ENCODE data around the gene FCGBP.

Gene FCGBP

DNA sequence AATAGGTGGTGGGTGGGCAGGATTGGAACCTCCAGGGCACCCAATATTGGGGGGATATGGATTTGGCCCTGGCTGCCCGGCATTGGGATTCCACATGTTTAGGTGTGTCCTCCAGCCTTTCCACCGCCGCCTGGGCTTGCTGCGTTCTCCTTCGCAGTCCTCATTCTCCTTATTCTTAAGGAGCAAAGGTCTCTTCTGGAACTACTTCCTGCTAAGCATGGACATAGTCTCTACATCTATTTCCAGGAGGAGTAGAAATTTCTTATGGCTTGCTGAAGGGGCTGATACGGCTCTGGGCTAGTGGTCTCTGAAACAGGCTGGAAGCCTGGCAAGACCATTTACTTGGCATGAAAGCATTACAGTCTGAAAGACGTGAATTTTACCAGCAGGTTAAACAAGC is 9.2 kb upstream of the FCGBP start:
- DNase-seq: no peak

DNA sequence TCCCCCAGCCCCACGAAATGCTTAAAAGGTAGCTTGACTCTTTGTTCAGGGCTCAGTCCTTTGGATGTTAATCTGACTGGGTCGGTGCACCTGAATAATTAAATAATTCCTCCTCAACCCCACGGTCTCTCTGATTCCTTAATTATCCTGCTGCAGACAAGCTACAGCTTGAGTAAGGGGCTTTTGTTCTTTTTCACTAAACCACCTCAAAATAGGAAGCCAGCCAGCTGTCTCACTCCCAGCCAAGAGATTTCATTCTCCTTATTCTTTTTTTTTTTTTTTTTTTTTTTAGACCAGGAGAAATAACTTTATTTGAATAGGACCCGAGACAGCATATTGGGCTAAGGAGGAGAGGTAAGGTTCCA is 7.9 kb upstream of the FCGBP start:
- DNase-seq: no peak

DNA sequence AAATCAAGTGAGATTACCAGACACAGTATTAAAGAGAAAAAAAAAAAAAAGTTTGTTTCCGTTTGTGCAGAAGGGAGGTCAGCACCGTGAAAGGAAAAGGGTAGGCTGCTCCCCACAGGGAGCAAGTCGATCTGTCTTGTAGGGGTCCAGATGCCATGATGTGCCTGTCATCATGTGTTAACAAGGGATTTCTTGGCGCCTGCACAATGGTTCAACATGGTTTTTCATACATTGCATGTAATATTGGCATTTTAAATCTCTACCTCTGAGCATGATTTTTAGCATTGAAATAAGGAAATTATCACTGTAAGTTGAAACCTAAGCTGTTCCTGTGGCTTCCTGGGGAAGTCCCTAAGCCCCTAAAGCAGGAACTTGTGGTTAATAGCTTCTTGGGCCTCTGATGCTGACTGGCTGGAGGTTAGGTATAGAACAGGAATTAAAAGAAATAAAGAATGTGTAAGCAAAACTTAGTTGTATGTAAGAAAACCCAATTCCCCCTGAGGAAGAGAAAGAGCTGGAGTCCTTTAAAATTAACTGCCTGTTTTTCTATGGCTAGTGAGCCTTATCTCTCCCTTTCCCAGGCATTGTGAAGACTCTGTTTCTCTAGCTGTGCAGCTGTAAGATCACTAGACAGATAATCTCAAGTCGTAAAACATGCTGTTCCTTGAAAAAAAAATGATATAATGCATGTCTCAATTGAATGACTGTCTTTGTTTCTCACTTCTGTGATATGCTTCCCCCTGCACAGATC is 7.4 kb upstream of the FCGBP start:
- DNase-seq: peak; percentile 21

DNA sequence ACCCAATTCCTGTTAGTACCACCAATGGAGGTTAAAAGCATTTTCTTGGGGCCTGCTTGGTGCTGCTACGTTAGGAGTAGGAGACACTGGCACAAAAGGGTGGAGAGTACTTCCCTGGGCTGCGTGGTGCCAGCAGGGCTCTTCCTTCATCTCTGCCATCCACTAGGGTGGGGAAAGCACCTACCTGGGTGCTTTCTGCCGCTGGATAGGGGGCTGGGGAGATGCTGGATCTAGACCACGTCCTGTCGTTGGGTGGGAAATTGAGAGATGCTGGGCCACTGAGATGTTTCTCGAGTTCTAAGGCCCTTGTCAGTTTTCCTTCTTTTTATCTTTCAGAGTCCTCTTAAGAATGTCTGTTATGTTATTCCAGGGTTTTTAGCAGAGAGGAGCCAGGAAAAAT is 6.7 kb upstream of the FCGBP start:
- DNase-seq: no peak

DNA sequence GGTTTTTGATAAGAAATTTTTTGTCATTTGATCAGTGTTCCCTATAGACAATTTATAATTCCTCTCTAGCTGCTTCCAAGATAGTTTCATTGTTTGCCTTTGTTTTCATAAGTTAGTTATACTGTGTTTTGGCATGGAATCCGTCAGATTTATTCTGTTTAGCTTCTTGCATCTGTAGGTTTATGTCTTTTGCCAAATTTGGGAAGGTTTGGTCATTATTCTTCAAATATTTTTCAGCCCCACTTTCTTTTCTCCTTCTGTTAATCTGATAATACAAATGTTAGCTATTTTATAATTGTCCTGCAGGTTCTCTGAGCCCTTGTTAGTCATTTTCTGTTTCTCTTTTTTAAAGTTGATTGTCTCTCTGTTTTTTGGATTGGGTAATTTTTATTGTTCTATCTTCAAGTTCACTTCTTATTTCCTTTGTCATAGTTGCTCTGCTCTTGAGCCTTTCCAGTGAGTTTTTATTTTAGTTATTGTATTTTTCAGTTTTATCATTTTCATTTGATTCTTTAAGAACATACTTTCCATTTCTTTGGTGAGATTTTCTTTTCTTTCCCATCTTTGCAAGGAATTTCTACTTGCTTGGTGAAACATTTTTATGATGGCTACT is 5.9 kb upstream of the FCGBP start:
- DNase-seq: no peak

DNA sequence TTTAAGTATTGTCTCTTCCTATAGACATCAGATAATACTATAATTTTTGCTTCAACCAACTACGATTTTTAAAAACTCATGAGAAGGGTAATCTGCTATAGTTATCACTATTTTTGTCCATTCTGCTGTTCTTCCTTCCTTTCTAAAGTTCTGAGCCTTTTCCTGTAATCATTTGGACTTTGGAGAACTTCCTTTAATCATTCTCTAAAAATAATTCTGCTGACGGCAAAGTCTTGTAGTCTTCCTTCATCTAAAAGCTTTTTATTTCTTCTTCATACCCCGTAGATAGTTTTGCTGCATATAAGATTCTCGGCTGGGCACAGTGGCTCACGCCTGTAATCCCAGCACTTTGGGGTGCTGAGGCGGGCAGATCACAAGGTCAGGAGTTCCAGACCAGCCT is 5.1 kb upstream of the FCGBP start:
- DNase-seq: no peak

DNA sequence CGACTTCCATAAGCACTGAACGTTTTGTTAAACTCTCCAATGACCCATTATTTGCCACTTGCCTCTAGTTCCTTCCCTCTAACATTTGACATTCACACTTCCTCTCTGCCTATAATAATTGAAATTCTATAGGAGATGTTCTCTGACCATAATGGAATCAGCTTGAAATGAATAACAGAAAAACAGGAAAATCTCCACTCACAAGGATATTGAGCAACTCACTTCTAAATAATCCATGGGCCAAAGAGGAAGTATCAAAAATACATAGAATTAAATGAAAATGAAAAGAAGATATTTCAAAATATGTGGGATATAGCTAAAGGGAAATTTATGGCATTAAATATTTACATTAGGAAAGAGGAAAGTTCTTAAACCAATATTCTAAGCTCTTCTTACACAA is 3.4 kb upstream of the FCGBP start:
- DNase-seq: no peak

DNA sequence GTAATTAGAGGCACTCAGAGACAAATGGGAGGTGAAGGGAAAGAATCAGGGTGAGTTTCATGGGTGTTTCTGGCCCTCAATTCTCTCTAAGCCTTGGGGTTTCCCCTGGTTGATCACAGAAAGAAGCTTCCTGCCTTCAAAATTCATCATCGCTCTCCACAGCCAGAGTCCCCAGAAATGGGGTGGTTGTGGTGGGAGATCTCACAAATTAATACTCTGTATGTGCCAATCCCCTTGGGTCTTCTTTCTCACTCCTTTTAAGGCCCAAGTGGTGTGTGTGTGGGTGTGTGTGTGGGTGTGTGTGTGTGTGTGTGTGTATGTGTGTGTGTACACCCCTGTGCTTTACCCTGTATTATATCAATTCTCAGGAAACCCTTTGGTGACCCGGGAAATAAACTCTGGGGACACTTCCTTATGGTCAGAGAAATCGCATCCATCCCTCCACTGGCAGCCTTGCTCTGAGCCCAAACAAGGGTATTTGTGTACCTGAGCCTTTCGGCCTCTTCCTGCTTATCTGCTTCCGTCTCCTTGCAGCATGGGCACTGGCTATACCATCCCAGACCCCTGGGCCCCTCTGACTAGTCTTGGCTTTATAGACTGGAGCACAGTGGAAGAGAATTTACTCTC is 2.8 kb upstream of the FCGBP start:
- DNase-seq: peak; percentile 18

DNA sequence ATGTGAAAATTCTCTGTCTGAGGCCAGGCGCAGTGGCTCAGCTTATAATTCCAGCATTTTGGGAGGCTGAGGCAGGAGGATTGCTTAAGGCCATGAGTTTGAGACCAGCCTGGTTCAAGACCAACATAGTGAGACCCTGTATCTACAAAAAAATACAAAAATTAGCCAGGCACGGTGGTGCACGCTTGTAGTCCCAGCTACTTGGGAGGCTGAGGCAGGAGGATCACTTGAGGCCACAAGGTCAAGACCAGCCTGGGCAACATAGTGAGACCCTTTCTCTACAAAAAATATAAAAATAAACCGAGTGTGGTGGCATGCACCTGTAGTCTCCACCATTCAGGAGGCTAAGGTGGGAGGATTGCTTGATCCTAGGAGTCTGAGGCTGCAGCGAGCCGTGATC is 2.2 kb upstream of the FCGBP start:
- DNase-seq: no peak

DNA sequence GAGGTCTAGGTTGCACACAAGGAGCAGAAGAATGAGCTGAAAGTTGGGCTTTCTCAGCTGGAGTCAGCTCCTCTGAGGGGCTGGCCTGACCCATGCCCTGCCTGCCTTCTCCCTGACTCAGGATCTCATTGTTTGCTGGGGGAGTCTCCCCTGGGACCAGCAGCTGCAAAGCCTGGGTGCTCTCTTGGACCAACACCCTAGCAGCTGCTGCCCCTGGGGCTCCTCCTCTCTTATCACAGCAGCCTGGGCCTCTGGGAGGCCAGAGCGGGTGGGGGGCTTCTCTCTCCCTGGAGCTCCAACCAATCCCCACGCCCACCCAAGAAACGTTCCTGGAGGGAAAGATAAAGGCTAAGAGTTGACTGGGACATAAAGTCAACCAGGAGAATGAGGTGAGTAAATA is 1.6 kb upstream of the FCGBP start:
- DNase-seq: no peak

DNA sequence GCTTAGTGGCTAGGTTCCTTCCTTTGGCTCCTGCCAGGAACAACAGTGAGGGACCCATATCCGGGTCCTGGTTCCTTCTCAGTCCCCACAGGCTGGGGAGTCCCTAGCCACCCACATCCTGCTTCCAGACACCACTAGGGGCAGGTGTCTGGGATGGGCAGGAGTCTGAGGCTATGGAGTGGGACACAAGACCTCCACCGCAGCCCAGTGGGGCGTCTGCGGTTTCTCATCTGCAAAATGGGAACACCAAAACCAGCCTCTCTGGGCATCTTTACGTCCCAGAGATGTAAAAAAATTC is 879 bp upstream of the FCGBP start:
- no peak for DNase-seq

DNA sequence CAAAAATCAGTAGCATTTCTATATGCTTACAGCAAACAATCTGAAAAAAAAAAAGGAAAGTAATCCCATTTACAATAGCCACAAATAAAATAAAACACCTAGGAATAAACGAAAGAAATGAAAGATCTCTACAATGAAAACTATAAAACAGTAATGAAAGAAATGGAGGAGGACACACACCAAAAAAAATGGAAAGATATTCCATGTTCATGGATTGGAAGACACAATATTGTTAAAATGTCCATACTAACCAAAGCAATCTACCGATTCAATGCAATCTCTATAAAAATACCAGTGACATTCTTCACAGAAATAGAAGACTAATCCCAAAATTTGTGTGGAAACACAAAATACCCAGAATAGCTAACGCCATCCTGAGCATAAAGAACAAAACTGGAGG is 4.7 kb downstream of the FCGBP start:
- DNase-seq: no peak

DNA sequence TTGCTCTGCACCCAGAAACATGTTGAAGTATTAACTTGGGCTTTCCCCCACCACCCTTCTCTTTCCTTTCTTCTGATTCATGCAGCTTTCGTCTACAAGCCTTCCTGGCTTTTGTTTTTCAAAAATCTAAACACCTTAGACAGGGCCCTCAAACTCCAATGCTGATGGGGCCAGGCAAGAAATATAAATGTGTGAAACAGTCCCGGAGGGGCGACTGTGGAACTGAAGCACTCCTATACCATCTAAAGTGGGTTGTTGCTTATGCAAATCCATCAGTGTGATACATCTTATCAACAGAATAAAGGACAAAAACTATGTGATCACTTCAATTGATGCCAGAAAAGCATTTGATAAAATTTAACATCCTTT is 6.1 kb downstream of the FCGBP start:
- DNase-seq: no peak

DNA sequence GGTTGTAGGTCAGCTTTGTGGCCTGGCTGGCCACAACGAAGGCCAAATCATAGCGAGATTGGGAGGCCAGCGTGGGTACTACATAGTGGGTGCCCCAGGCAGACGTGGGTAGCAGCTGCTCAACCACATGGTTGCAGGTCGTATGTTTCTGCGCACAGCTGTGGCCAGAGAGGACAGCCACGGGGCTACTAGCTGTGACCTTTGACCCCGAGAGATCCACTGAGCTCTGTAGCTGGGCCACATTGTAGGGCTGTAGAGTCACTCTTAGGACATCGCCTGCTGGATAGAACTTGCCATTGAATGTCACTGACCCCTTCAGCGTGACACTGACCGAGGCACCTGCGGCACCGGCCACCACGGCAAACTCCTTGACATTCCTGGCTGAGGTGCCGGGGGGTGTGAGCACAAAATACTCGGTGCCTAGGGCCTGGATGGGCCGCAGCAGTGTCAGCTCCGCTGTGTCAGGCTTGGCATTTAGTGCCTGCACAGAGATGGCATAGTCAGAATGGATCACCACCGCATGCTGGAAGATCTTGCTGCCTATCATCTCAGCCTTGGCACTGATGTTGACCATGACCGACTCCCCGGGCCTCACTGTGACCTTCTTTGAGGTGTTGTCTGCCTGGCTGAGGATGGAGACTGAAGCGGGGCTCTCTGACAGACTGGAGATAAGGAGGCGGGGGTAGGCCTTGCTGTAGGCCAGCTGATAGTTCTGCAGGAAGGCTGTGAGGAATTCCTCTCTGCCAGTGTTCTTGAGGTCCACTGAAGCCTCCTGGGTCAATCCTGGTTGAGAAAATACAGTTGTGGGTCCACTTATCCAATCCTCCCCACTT is 6.7 kb downstream of the FCGBP start:
- no peak for DNase-seq

DNA sequence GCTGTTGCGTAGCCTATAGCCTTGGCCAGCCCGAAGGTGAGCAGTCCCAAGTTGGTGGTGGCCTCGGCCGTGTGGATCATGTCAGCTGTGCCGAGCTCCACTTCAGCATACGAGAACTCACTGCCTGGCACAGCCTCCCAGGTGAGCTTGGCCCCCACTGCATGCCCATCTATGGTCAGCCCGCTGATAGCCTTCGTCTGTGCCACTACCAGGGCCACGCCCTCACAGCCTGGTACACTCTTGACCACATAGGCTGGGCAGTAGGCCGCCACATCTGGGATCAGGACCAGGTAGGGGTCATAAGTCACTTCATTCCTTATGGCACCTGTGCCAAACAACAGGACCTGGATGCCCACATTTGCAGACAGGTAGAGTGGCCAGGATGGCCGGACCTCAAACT is 7.4 kb downstream of the FCGBP start:
- no peak for DNase-seq

DNA sequence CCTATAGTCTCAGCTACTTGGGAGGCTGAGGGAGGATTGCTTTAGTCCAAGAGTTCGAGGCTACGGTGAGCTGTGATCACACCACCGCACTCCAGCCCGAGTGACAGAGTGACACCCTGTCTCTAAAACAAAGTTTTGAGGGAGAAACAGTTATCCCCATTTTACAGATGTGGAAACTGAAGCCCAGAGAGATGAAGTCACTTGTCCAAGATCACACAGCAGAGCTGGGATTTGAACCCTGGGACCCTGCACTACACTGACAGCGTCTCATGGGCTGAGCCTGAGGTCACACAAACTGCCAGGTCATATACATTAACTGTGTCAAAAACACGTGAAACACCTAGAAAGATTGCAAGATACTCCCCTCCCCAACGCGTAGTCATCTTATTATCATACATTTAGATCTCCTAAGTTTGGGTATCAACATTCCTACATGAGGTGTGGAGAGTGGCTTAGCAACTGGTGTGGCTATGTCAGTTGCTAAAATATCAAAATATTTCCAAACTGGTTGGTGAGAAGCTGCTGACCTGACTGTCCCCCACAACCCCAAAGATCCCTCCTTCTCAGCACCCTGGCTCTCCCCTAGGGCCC is 8.2 kb downstream of the FCGBP start:
- no peak for DNase-seq

DNA sequence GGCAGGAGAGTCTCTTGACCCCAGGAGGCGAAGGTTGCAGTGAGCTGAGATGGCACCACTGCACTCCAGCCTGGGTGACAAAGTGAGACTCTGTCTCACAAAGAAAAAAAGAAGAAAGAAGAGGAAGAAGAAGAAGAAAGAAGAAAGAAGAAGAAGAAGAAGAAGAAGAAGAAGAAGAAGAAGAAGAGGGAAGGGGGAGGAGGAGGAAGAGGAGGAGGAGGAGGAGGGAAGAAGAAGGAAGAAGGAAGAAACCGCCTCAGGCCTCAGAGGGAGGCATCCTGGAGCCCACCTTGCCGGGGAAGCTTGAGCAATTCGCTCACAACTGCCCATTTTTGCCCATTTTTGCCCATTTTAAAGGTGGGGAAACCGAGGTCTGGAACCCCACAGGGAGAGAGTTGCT is 9.5 kb downstream of the FCGBP start:
- DNase-seq: no peak

DNA sequence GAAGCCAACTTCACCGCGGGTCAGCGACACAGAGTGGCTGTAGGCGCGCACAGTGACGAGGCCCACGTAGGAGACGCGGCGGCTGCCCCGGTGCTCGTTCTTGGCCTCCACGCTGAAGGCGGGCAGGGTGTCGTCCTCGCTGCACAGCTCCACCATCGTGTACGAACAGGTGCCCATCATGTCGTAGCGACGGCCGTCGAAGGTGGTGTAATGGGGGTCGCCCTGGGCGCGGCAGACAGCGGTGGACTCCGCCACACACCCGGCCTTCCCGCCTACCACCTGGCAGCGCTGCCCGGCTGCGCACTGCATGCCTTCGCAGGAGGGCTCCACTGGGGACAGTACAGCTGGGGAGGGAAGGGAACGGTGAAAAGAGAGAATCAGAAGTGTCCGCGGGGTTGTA is 10.0 kb downstream of the FCGBP start:
- DNase-seq: no peak

DNA sequence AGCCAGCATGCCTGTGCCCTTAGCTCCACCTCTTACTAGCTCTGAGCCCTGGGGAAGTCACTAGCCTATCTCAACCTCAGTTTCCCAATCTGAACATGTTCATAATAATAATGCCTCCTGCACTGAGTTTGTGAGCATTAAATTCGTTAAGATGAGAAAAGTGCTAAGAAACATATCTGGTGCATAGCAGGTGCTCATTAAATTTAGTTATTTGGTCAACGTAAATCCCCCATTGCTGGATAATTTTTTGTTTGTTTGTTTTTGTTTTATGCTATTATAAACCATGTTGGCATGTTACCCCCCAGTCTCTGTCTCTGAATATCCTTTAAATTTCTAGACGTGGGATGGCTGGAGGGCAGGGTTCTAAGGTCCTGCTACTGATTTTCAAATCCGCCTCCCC is 10.6 kb downstream of the FCGBP start:
- no peak for DNase-seq

DNA sequence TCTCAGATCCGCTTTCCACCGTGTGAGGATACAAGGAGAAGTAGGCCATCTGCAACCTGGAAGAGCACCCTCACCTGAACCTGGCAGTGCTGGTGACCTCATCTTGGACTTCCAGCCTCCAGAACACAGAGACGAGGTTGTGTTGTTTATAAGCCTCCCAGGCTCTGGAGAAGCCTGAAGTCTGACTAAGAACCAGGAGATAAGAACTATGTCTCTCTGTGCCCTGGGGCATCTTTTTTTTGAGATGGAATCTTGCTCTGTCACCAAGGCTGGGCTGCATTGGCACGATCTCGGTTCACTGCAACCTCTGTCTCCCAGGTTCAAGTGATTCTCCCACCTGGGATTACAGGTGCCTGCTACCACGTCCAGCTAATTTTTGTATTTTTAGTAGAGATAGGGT is 14.5 kb downstream of the FCGBP start:
- DNase-seq: no peak

DNA sequence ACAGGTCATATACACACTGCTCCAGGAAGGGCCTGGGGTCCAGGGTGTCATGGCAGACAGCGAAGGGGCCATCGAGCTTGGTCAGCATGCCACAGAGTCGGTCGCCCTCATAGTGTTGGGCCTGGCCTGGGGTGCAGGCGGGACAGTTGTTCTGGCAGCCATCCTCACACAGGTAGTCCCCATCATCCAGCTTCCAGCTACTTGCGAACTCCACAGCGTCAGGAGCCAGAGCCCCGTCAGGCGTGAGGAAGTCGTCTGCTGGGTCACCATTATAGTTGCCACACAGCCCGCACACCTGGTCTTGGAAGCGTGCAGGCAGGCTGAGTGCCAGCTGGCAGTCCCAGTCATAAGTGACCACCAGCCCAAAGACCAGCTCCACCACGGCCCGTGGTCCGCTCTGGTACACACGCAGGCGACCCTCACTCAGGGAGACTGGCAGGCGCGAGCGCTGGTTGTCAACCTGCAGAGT is 16.2 kb downstream of the FCGBP start:
- no peak for DNase-seq

DNA sequence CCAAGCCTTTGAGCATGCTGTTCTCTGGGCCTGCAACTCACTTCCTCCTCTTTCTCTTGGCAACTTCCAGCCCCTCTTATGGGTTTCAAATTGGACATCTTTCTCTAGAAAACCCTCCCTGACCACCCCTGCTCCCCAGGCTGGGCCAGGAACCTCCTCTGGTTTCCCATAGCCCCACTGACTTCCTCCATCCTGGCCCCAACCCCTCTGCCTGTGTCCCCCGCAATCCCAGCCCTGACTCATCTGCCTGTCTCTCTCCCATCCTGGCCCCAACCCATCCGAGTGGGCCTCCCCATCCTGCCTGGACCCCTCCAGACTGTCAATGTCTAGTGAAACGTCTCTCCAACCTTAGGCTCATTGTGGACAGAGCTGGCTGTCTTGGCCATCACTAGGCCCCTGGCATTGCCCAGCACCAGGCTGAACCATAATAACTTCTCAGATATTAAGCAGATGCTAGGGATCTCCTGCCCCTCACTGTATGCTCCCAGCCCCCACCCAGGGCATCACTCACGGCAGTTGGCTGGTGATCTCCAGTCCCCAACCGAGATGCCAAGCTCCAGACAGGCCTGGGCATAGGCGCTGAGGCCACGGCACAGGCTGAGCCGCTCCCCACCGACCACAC is 16.8 kb downstream of the FCGBP start:
- no peak for DNase-seq

DNA sequence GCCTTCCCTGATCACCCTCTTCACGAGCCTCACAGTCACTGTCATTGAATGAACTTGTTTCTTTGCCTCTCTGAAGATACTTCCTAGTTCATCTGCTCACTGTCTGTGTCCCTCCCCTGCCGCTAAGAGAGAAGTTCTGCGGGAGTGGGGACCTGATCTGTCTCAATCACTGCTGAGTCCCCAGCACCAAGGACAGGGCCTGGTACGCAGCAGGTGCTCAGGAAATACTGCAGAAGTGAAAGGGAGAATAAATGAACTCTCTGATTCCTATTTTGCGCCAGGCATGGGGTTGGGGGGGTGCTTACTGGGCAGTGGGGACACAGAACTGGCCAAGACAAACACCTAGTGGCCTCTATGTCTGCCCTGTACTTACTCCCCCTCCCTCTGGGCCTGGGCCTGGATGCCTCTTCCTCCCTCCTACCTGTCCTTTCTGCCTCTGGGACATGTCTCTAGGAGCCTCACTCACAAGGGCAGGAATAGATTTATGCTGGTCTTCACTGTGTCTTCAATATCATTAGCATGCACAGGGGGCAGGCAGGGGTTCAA is 17.5 kb downstream of the FCGBP start:
- no peak for DNase-seq

All from stimulated activated CD4-positive, alpha-beta T cell treated with anti-CD3 and anti-CD28 coated beads, Interleukin-4, amount 100 ng/mL, for 1 hour (primary cell).